Cardiac muscle cell (in vitro differentiated cells and primary cell): Measurements from ENCODE around the gene PNLIPRP3. TPM values are rescaled to one million over a fixed set of nuclear protein-coding genes. Genes with fewer than 3 reads are reported as not detected.

Experiments
- DNase-seq, 2 donors: peaks; one replicate each; pipeline versions ENCODE4 v3.0.0 to v3.0.0-alpha.2; 2010 to 2017; ENCODE audit warnings: low read depth in 1 of 2, low spot score in 1 of 2
- H3K27ac ChIP-seq: fragments of 200-600 bp; sonication (generic); 2 replicates; pipeline ENCODE4 v1.5.1; 2016
- H3K27me3 ChIP-seq: fragments of 200-600 bp; sonication (generic); 2 replicates; pipeline ENCODE4 v1.6.0; 2016; ENCODE audit warnings: control low read depth
- H3K36me3 ChIP-seq: fragments of 200-600 bp; sonication (generic); 2 replicates; pipeline ENCODE4 v1.5.1; 2016; ENCODE audit warnings: control low read depth
- H3K4me1 ChIP-seq: fragments of 200-600 bp; sonication (generic); 2 replicates; pipeline ENCODE4 v1.8.1; 2017; ENCODE audit warnings: low read depth, mild to moderate bottlenecking, mixed run types
- H3K4me3 ChIP-seq: fragments of 200-600 bp; sonication (generic); 2 replicates; pipeline ENCODE4 v1.5.1; 2016; ENCODE audit warnings: mild to moderate bottlenecking
- H3K9me3 ChIP-seq: fragments of 200-600 bp; sonication (generic); 2 replicates; pipeline ENCODE4 v1.5.1; 2017; ENCODE audit warnings: low read depth, mild to moderate bottlenecking, control low read depth
- CTCF ChIP-seq: IDR thresholded peaks from 2 replicates; pipeline ENCODE4 v1.5.1; 2012; ENCODE audit warnings: low read depth, mild to moderate bottlenecking, low read length
- polyA plus RNA-seq: library from polyadenylated mRNA; unstranded; fragments of >200 nt; fragmentation: Nextera tagmentation; extraction: Ambion mirVana; gene quantifications from 2 replicates; pipeline ENCODE4 v1.2.1, GENCODE V29; 2016
- total RNA-seq: library from RNA; depleted of rRNA; stranded (reverse); fragments of >200 nt; gene quantifications from 2 replicates; pipeline ENCODE4 v1.2.3, GENCODE V29; 2016

The PNLIPRP3 gene
- total and polyA plus RNA-seq, 2 experiments from 2014 or later = not detected

DNA sequence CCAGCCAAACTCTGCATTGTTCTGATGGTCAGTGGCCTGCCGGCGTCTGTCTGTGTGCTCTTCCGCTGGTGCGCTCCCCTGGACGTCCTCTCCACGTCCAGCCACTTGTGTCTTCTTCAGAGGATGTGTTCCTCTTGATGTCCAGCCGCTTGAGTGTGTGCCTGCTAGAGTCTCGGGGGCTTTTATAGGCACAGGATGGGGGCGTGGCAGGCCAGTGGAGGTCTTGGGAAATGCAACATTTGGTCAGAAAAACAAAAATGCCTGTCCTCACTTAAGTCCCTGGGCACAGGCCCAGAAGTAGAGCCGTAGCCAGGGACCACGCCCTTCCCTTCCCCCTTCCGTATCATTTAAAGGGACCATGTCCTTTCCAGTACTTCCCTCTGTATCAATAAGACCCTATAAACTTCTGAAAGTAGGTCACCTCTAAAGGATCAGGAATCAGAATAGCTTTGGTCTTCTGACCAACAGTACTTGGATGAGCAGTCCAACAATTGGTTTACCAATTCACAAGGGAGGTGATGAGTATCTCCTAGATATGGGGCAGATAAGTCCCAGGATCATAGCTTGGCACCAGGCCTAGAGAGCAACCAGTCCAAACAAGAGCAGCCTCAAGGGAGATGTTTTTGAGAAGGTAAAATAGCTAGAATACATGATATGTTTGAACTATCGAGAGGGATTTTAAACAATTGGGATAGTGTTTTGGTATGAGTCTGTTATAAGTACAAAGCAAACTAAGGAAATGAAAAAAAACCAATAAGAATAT is 32.2 kb upstream of the PNLIPRP3 start:
- TF ChIP-seq CTCF = no peak
- H3K27ac ChIP-seq = no peak overlapping the region
- no peaks in the 10 kb centered on the region for H3K9me3 ChIP-seq
- H3K27me3 ChIP-seq = no peaks in the 10 kb centered on the region
- H3K36me3 ChIP-seq = no peaks in the 10 kb centered on the region
- DNase-seq = no peak
- H3K4me3 ChIP-seq = no peak overlapping the region
- no peaks in the 10 kb centered on the region for H3K4me1 ChIP-seq

DNA sequence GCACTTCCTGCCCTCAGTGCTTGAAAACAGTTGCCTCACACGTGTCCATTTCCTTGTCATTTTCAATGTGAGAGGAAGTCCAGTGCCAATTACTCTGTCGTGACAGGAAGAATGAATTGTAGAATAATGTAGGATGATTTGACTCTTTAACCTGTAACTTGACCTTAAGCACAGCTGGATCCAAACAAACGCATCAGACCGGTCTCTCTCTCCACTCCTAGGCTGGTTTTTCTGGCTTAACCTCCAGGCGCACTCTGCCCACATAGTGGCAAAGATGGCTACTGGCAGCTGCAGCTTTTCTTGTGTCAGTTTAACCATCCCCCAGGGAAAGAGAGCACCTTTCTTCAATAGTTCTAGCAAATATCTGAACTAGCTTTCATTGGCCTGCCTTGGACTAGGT is 29.4 kb upstream of the PNLIPRP3 start:
- no peak for DNase-seq
- Histone ChIP-seq H3K4me1 (no peaks in the 10 kb centered on the region), H3K9me3 (no peaks in the 10 kb centered on the region), H3K27me3 (no peaks in the 10 kb centered on the region), H3K27ac (no peak overlapping the region), H3K4me3 (no peak overlapping the region), H3K36me3 (no peaks in the 10 kb centered on the region)
- TF ChIP-seq CTCF = no peak

- TF ChIP-seq CTCF = no peak
- Histone ChIP-seq H3K36me3 (no peaks in the 10 kb centered on the region), H3K4me3 (no peak overlapping the region), H3K9me3 (no peaks in the 10 kb centered on the region), H3K27me3 (no peaks in the 10 kb centered on the region), H3K4me1 (no peaks in the 10 kb centered on the region), H3K27ac (no peak overlapping the region)
- DNase-seq = no peak
These were observed 24.8 kb upstream of the PNLIPRP3 start for GRCh38 chr10:116402858-116403257.

DNA sequence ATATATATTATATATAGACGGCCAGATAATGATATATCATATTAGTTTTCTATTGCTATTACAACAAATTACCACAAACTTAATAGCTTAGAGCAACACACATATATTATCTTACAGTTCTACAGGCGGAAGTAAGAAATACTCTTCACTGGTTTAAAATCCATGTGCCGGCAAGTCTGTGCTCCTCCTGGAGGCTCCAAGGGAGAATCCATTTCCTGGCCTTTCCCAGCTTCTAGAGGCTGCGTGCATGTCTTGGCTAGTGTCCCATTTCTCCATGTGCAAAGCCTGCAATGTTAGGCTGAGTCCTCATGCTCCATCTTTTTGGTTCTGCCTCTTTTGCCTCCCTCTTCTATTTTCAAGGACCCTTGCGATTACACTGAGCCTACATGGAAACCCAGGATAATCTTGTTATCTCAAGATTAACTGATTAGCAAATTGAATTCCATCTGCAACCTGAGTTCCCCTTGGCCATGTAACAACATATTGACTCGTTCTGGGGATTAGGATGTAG is 23.9 kb upstream of the PNLIPRP3 start:
- Histone ChIP-seq H3K36me3 (no peaks in the 10 kb centered on the region), H3K27ac (no peak overlapping the region), H3K4me3 (no peak overlapping the region), H3K9me3 (no peaks in the 10 kb centered on the region), H3K4me1 (peaks cover 4% of the 10 kb centered on the region), H3K27me3 (no peaks in the 10 kb centered on the region)
- TF ChIP-seq CTCF = no peak
- DNase-seq = no peak

- no peaks in the 10 kb centered on the region for H3K9me3 ChIP-seq
- H3K27ac ChIP-seq = no peak overlapping the region
- H3K4me3 ChIP-seq = no peak overlapping the region
- peak in 1 of 2 donors; percentile 10 for DNase-seq
- no peaks in the 10 kb centered on the region for H3K36me3 ChIP-seq
- no peaks in the 10 kb centered on the region for H3K27me3 ChIP-seq
- no peak for TF ChIP-seq CTCF
- H3K4me1 ChIP-seq = peaks cover 4% of the 10 kb centered on the region
These were observed 18.9 kb upstream of the PNLIPRP3 start for GRCh38 chr10:116408719-116409118.
